HCT116 (cell line): ENCODE results near the gene LRCH2. TPM values are rescaled to one million over a fixed set of nuclear protein-coding genes. Genes with fewer than 3 reads are reported as not detected.

Experiments used
- ATAC-seq: fragments of 200-7000 bp; cut with Tn5 transposase; 2 replicates; pipeline ENCODE4 v1.9.1; 2020; ENCODE audit warnings: mild to moderate bottlenecking, moderate library complexity
- BruUV-seq: library from RNA; stranded (reverse); fragments of 400-500 nt; replicated peaks from 2 replicates; lab custom pipeline; 2021; lab: Mats Ljungman, UMichigan
- CTCF ChIA-PET: fragments of 300-600 bp; sonication (Branson Sonifier 250); formaldehyde crosslinking; loops from one replicate; lab custom pipeline; 2021; ENCODE audit warnings: antibody characterized with exemption; lab: Charles Lee
- POLR2A ChIA-PET: fragments of 300-600, 350-600 bp; sonication (Branson Sonifier 250); formaldehyde crosslinking; loops from one replicate; lab custom pipeline; 2021; ENCODE audit warnings: antibody characterized with exemption; lab: Charles Lee
- RAD21 ChIA-PET, 2 experiments: fragments of 300-600 bp; sonication (Branson Sonifier 250); formaldehyde crosslinking; loops; one replicate each; lab custom pipeline; 2023; ENCODE audit warnings: low total read pairs in 2 of 2; ENCODE audit not compliant: uncharacterized antibody in 2 of 2, unreplicated experiment in 2 of 2, low non-redundant PET in 1 of 2; lab: Charles Lee
- DNase-seq: peaks from one replicate; pipeline ENCODE4 v3.0.0-alpha.2; 2010; ENCODE audit warnings: low read depth, low spot score
- H2AFZ ChIP-seq: fragments of 200-600 bp; shearing (Covaris generic), sonication (generic); 2 replicates; pipeline ENCODE4 v1.6.1; 2017; ENCODE audit warnings: low read depth, mixed run types, mixed read lengths, antibody characterized with exemption, low read length; ENCODE audit not compliant: poor library complexity, severe bottlenecking
- H3K27ac ChIP-seq: 2 replicates; pipeline ENCODE4 v1.5.1; 2012; ENCODE audit warnings: low read depth, low read length
- H3K27me3 ChIP-seq: fragments of 200-600 bp; sonication (generic); 2 replicates; pipeline ENCODE4 v1.6.1; 2016; ENCODE audit warnings: mixed run types, low read length, mixed read lengths; ENCODE audit not compliant: insufficient read depth
- H3K36me3 ChIP-seq, 2 experiments: fragments of 200-500 bp in 1 of 2; fragments of 200-600 bp in 1 of 2; sonication (Bioruptor generic) in 1 of 2; sonication (generic) in 1 of 2; 2 replicates each; pipeline versions ENCODE4 v1.5.1 to v1.6.1; 2014 to 2016; ENCODE audit warnings: low read length in 2 of 2, inconsistent platforms in 1 of 2, mixed read lengths in 1 of 2, mixed run types in 1 of 2; ENCODE audit not compliant: insufficient read depth in 2 of 2, control insufficient read depth in 1 of 2
- H3K4me1 ChIP-seq, 2 experiments: fragments of 200-600 bp in 1 of 2; sonication (generic) in 1 of 2; 2 replicates each; pipeline versions ENCODE4 v1.5.1 to v1.6.1; 2012 to 2017; ENCODE audit warnings: low read length in 2 of 2, inconsistent platforms in 1 of 2, mild to moderate bottlenecking in 1 of 2, mixed read lengths in 1 of 2, mixed run types in 1 of 2, moderate library complexity in 1 of 2; ENCODE audit not compliant: insufficient read depth in 2 of 2, control insufficient read depth in 1 of 2
- H3K4me2 ChIP-seq: fragments of 200-600 bp; sonication (generic); 2 replicates; pipeline ENCODE4 v1.6.1; 2017; ENCODE audit warnings: mixed run types, low read length, mixed read lengths
- H3K4me3 ChIP-seq, 2 experiments: fragments of 200-600 bp in 1 of 2; sonication (generic) in 1 of 2; replicated peaks in 1 of 2; 2 replicates each; pipeline ENCODE4 v1.5.1; 2011 to 2016; ENCODE audit warnings: low read length in 2 of 2, control low read depth in 1 of 2, low read depth in 1 of 2, mild to moderate bottlenecking in 1 of 2, mixed read lengths in 1 of 2, mixed run types in 1 of 2
- H3K79me2 ChIP-seq: fragments of 200-600 bp; sonication (generic); 2 replicates; pipeline ENCODE4 v1.6.1; 2017; ENCODE audit warnings: mild to moderate bottlenecking, mixed run types, low read length, moderate library complexity, mixed read lengths; ENCODE audit not compliant: insufficient read depth
- H3K9ac ChIP-seq: fragments of 200-600 bp; sonication (generic); 2 replicates; pipeline ENCODE4 v1.6.1; 2016; ENCODE audit warnings: low read length, mixed read lengths
- H3K9me2 ChIP-seq: fragments of 200-600 bp; sonication (generic), shearing (Covaris generic); 2 replicates; pipeline ENCODE4 v1.6.1; 2017; ENCODE audit warnings: mixed run types, mild to moderate bottlenecking, moderate library complexity; ENCODE audit not compliant: insufficient read depth
- H3K9me3 ChIP-seq, 2 experiments: fragments of 200-500 bp in 1 of 2; fragments of 200-600 bp in 1 of 2; sonication (Bioruptor generic) in 1 of 2; sonication (generic) in 1 of 2; 2 replicates each; pipeline ENCODE4 v1.6.1; 2014 to 2017; ENCODE audit warnings: low read length in 2 of 2, mixed read lengths in 2 of 2, inconsistent platforms in 1 of 2, low read depth in 1 of 2, mild to moderate bottlenecking in 1 of 2, mixed run types in 1 of 2, moderate library complexity in 1 of 2; ENCODE audit not compliant: control insufficient read depth in 1 of 2, insufficient read depth in 1 of 2
- H4K20me1 ChIP-seq: fragments of 200-600 bp; sonication (generic), shearing (Covaris generic); 2 replicates; pipeline ENCODE4 v1.6.1; 2017; ENCODE audit warnings: mixed run types, mild to moderate bottlenecking, moderate library complexity; ENCODE audit not compliant: insufficient read depth
- CEBPB ChIP-seq: IDR thresholded peaks from 2 replicates; pipeline ENCODE4 v1.6.1; 2012; ENCODE audit warnings: low read depth
- EGR1 ChIP-seq: IDR thresholded peaks from 2 replicates; pipeline ENCODE4 v1.6.1; 2012; ENCODE audit warnings: low read depth
- ELF1 ChIP-seq: IDR thresholded peaks from 2 replicates; pipeline ENCODE4 v1.6.1; 2012; ENCODE audit warnings: low read depth, borderline replicate concordance
- EZH2phosphoT487 ChIP-seq: fragments of 200-600 bp; IDR thresholded peaks from 2 replicates; pipeline ENCODE4 v1.6.1; 2018; ENCODE audit warnings: antibody characterized with exemption, borderline replicate concordance
- FOSL1 ChIP-seq: IDR thresholded peaks from 2 replicates; pipeline ENCODE4 v1.6.1; 2012; ENCODE audit warnings: low read depth
- POLR2A ChIP-seq: IDR thresholded peaks from 2 replicates; pipeline ENCODE4 v1.7.0; 2011; ENCODE audit warnings: borderline replicate concordance; ENCODE audit not compliant: insufficient read depth, insufficient read length; ENCODE audit errors: extremely low read depth
- RAD21 ChIP-seq: IDR thresholded peaks from 2 replicates; pipeline ENCODE4 v1.6.1; 2012; ENCODE audit warnings: low read depth, mild to moderate bottlenecking
- SP1 ChIP-seq: IDR thresholded peaks from 2 replicates; pipeline ENCODE4 v1.6.1; 2012; ENCODE audit warnings: low read depth
- SRF ChIP-seq: IDR thresholded peaks from 2 replicates; pipeline ENCODE4 v1.6.1; 2012; ENCODE audit warnings: low read depth
- TCF7L2 ChIP-seq: IDR thresholded peaks from 2 replicates; pipeline ENCODE4 v1.7.0; 2011; ENCODE audit warnings: borderline replicate concordance, inconsistent platforms; ENCODE audit not compliant: insufficient read depth, insufficient read length; ENCODE audit errors: extremely low read depth
- YY1 ChIP-seq: IDR thresholded peaks from 2 replicates; pipeline ENCODE4 v1.6.1; 2011; ENCODE audit warnings: low read length, low read depth, moderate library complexity, mild to moderate bottlenecking; ENCODE audit not compliant: insufficient replicate concordance; ENCODE audit errors: extremely low read depth
- ZFX ChIP-seq: fragments of 450-650 bp; IDR thresholded peaks from 2 replicates; pipeline ENCODE4 v1.6.1; 2017
- ZNF274 ChIP-seq: fragments of 200-500 bp; sonication (Bioruptor generic); IDR thresholded peaks from 2 replicates; pipeline ENCODE4 v1.6.1; 2014; ENCODE audit warnings: mild to moderate bottlenecking, low read depth, low read length, inconsistent platforms
- intact Hi-C: fragments of 100-400 bp; cut with micrococcal nuclease; formaldehyde crosslinking; loops from 2 replicates; pipeline ENCODE4 v1.10.0; 2022
- total RNA-seq: library from RNA; stranded (reverse); gene quantifications from one replicate; pipeline ENCODE4 v1.2.1, GENCODE V29; 2021; ENCODE audit not compliant: unreplicated experiment
- TF ChIP-seq, protein P1 (sequence below), 3 experiments: fragments of 200-600 bp in 1 of 3; sonication (generic) in 1 of 3; IDR thresholded peaks in 2 of 3; conservative IDR thresholded peaks in 1 of 3; 2 replicates each; pipeline ENCODE4 v1.5.1; 2012 to 2017; ENCODE audit warnings: low read depth in 2 of 3, low read length in 2 of 3, antibody characterized with exemption in 1 of 3, borderline replicate concordance in 1 of 3, control low read depth in 1 of 3, mild to moderate bottlenecking in 1 of 3, mixed read lengths in 1 of 3, mixed run types in 1 of 3, moderate library complexity in 1 of 3; ENCODE audit not compliant: insufficient read depth in 1 of 3
- TF ChIP-seq, protein P2 (sequence below): IDR thresholded peaks from 2 replicates; pipeline ENCODE4 v1.6.1; 2012
- TF ChIP-seq, protein P3 (sequence below): IDR thresholded peaks from 2 replicates; pipeline ENCODE4 v1.6.1; 2012

The LRCH2 gene
- total RNA-seq, 1 experiment from 2014 or later = not detected

DNA sequence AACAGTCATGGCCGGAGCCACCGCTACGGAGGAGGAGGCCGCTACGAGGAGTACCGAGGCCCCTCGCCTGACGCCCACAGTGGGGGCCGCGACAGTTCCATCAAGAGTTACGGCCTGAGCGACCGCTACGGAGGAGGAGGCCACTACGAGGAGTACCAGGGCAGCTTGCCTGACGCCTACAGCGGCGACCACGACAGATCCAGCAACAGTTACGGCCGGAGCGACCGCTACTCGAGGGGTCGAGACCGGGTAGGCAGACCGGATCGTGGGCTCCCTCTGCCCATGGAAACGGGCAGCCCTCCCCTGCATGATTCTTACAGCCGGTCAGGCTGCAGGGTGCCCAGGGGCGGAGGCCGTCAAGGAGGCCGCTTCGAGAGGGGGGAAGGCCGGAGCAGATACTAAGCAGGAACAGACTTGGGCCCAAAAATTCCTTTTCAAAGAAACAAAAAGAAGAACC is 41.6 kb downstream of the LRCH2 start:
- DNase-seq (no peak), ATAC-seq (no peak)
- ChIA-PET CTCF (no interaction called here), RAD21 (no interaction called here), POLR2A (no interaction called here)
- Histone ChIP-seq H3K27ac (no peak overlapping the region), H3K79me2 (no peaks in the 10 kb centered on the region), H3K9me3 (no peaks in the 10 kb centered on the region), H3K4me3 (no peak overlapping the region), H4K20me1 (no peaks in the 10 kb centered on the region), H3K36me3 (no peaks in the 10 kb centered on the region), H3K4me1 (no peaks in the 10 kb centered on the region), H3K27me3 (no peaks in the 10 kb centered on the region), H2AFZ (no peak overlapping the region), H3K9ac (no peak overlapping the region), H3K9me2 (no peaks in the 10 kb centered on the region), H3K4me2 (no peak overlapping the region)
- TF ChIP-seq, protein P1, sequence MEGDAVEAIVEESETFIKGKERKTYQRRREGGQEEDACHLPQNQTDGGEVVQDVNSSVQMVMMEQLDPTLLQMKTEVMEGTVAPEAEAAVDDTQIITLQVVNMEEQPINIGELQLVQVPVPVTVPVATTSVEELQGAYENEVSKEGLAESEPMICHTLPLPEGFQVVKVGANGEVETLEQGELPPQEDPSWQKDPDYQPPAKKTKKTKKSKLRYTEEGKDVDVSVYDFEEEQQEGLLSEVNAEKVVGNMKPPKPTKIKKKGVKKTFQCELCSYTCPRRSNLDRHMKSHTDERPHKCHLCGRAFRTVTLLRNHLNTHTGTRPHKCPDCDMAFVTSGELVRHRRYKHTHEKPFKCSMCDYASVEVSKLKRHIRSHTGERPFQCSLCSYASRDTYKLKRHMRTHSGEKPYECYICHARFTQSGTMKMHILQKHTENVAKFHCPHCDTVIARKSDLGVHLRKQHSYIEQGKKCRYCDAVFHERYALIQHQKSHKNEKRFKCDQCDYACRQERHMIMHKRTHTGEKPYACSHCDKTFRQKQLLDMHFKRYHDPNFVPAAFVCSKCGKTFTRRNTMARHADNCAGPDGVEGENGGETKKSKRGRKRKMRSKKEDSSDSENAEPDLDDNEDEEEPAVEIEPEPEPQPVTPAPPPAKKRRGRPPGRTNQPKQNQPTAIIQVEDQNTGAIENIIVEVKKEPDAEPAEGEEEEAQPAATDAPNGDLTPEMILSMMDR (IDR thresholded peaks at IDR 0.05 in 2 of 3, conservative IDR thresholded peaks at IDR 0.05 in 1 of 3; ENCODE audit: borderline replicate concordance in 1 of 3, insufficient read depth in 1 of 3, low read depth in 2 of 3, low read length in 2 of 3) = no peak
- no peak for TF ChIP-seq CEBPB
- intact Hi-C loops = no loop called here
- no TSS peak for BruUV-seq

DNA sequence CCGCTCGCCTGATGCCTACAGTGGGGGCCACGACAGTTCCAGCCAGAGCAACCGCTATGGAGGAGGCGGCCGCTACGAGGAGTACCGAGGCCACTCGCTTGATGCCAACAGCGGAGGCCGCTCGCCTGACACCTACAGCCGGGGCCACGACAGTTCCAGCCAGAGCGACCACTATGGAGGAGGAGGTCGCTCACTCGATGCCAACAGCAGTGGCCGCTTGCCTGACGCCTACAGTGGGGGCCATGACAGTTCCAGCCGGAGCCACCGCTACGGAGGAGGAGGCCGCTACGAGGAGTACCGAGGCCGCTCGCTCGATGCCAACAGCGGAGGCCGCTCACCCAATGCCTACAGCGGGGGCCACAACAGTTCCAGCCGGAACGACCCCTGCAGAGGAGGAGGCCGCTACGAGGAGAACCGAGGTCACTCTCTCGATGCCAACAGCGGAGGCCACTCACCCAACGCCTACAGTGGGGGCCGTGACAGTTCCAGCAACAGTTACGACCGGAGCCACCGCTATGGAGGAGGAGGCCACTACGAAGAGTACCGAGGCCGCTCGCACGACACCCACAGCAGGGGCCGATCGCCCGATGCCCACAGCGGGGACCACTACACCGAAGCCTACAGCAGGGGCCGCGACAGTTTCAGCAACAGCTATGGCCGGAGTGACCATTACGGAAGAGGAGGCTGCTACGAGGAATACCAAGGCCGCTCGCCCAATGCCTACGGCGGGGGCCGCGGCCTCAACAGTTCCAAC is 42.2 kb downstream of the LRCH2 start:
- RAD21 ChIA-PET = no interaction called here
- no peak for ATAC-seq
- H3K4me3 ChIP-seq = no peak overlapping the region
- no TSS peak for BruUV-seq
- no peak overlapping the region for H2AFZ ChIP-seq
- no peaks in the 10 kb centered on the region for H3K79me2 ChIP-seq
- no peak overlapping the region for H3K9ac ChIP-seq
- H3K9me3 ChIP-seq = no peaks in the 10 kb centered on the region
- H3K27ac ChIP-seq = no peak overlapping the region
- no peaks in the 10 kb centered on the region for H4K20me1 ChIP-seq
- H3K36me3 ChIP-seq = no peaks in the 10 kb centered on the region
- no peaks in the 10 kb centered on the region for H3K4me1 ChIP-seq
- no peaks in the 10 kb centered on the region for H3K27me3 ChIP-seq
- POLR2A ChIA-PET = no interaction called here
- no peaks in the 10 kb centered on the region for H3K9me2 ChIP-seq
- intact Hi-C loops = no loop called here
- DNase-seq = no peak
- CTCF ChIA-PET = no interaction called here
- H3K4me2 ChIP-seq = no peak overlapping the region
- TF ChIP-seq TCF7L2 (no peak), ZNF274 (no peak), SRF (no peak), ELF1 (no peak), POLR2A (no peak), EGR1 (no peak), FOSL1 (no peak), SP1 (no peak), ZFX (no peak), RAD21 (no peak), YY1 (no peak), EZH2phosphoT487 (no peak)
- TF ChIP-seq, protein P2, sequence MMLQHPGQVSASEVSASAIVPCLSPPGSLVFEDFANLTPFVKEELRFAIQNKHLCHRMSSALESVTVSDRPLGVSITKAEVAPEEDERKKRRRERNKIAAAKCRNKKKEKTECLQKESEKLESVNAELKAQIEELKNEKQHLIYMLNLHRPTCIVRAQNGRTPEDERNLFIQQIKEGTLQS = no peak
- TF ChIP-seq, protein P1 (IDR thresholded peaks at IDR 0.05 in 2 of 3, conservative IDR thresholded peaks at IDR 0.05 in 1 of 3; ENCODE audit: borderline replicate concordance in 1 of 3, insufficient read depth in 1 of 3, low read depth in 2 of 3, low read length in 2 of 3) = no peak
- TF ChIP-seq, protein P3, sequence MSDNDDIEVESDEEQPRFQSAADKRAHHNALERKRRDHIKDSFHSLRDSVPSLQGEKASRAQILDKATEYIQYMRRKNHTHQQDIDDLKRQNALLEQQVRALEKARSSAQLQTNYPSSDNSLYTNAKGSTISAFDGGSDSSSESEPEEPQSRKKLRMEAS = no peak
